ENCODE results near the gene SUPT6H.

Gene SUPT6H

DNA sequence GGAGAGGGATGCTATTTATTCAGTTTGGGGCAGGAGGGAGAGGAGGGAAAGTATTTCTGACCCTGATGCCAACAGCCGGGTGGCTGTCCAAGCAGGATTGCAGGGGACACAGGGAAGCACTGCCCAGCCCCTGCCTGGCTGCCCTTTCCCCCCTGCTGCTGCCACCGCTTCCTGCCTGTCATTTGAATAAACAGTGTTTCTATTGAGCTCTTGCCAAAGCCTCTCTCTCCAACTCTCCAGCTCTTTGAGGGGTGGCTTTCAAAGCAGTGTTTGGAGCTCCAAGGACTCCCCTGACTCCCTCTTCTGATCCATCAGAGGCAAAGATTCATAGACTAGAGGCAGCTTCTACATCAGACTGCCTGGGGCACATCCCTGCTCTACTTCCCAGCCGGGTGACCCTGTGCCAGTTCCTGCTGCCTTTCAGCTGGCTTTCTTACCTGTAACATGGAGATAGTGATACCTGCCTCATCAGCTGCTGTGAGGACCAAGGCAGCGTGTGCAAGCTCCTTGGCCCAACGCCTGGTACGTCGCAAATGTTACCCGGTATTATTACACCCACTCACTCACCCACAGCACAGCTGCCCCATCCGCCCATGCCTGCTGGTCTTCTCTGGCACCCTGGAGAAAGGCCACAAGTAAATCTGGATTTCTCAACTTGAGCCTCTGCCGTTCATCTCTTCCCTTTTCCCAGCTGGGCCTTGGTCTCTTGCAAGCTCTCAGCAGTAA is 40.2 kb downstream of the SUPT6H start:
- no peak overlapping the region for H3K4me3 ChIP-seq (ENCODE audit: low read depth, low read length)
- TF ChIP-seq, protein P1, sequence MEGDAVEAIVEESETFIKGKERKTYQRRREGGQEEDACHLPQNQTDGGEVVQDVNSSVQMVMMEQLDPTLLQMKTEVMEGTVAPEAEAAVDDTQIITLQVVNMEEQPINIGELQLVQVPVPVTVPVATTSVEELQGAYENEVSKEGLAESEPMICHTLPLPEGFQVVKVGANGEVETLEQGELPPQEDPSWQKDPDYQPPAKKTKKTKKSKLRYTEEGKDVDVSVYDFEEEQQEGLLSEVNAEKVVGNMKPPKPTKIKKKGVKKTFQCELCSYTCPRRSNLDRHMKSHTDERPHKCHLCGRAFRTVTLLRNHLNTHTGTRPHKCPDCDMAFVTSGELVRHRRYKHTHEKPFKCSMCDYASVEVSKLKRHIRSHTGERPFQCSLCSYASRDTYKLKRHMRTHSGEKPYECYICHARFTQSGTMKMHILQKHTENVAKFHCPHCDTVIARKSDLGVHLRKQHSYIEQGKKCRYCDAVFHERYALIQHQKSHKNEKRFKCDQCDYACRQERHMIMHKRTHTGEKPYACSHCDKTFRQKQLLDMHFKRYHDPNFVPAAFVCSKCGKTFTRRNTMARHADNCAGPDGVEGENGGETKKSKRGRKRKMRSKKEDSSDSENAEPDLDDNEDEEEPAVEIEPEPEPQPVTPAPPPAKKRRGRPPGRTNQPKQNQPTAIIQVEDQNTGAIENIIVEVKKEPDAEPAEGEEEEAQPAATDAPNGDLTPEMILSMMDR (IDR thresholded peaks at IDR 0.05; ENCODE audit: borderline replicate concordance, insufficient read depth, low read depth, low read length) = no peak

DNA sequence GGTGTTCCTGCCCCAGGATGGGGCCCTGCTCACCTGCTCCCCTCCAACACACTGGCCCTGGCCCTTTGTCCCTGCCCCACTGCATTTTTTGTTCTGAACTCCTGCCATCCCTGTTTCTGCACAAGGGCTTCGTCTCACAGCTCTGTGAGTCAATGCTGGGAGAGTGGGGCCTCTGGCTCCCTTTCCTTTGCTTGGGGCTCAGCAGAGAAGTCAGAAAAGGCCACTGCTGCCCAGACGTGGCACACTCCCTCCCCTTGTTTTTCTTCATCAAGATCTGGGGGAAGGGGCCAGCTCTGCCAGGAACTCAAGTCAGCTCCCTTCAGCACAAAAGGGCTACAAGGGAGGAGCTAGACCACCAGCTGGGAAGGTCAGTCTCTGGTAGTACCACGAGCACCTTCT is 40.7 kb downstream of the SUPT6H start:
- TF ChIP-seq, protein P1 (IDR thresholded peaks at IDR 0.05; ENCODE audit: borderline replicate concordance, insufficient read depth, low read depth, low read length) = no peak
- H3K4me3 ChIP-seq (ENCODE audit: low read depth, low read length) = no peak overlapping the region

DNA sequence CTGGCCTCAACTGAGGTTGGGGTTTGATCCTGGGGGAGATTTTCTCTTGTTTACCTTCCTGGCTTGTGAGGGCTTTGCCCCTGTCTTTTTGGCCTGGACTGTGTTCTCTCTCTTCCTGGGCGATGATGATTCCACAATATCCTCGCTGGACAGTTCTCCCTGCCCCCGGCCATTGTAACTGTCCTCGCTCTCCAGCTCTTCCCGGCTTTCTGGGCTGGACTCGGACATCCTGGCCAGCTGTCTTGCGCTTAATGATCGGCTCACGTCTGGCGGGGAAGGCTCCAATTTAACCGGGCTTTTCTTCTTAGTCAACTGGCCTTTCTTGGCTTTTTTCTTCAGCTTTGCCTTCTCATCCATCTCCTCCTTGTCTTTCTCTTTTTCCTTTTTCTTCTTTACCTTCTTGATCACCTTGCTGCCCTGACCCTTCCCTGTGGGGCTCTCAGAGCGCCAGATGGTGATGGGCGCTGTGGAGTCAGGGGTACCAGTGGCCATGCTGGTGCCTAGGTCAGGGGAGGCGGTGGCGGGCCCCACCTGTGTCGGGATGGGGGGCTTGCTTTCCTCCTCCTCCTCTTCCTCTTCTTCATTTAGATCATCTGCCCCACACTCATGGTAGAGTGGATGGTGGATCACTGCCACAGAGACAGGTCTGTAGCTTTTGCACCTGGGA is 41.7 kb downstream of the SUPT6H start:
- TF ChIP-seq, protein P1 (IDR thresholded peaks at IDR 0.05; ENCODE audit: borderline replicate concordance, insufficient read depth, low read depth, low read length) = no peak
- H3K4me3 ChIP-seq (ENCODE audit: low read depth, low read length) = no peak overlapping the region

DNA sequence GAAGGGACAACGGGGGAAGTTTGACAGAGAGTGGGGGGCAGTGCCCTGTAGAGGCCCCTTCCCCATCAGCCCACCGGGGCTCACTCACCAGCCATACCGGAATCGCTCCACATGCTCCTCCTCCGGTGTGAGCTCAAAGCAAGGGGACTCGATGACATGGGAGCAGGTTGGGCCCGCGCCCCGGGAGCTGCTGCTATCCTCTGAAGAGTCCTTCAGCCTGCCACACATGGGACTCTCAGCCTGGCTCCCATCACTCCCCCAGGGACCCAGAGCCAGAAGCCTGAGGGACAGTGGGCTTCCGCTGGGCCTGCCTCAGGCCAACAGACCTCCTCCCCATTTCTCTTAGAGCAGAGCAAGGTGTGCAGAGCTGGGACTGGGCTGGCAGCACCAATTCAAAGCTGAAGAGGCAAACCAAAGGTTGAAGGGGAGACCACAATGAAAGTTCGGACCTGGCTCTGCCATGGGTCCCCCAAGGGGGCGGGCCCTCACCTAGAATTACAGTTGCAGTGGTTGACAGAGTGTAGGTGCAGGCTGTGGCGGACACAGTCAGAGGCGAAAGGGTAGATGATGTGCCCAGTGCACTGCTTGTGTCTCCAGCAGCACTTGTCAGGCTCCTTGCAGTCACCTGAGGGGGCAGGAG is 42.3 kb downstream of the SUPT6H start:
- no peak overlapping the region for H3K4me3 ChIP-seq (ENCODE audit: low read depth, low read length)
- TF ChIP-seq, protein P1 (IDR thresholded peaks at IDR 0.05; ENCODE audit: borderline replicate concordance, insufficient read depth, low read depth, low read length) = no peak

DNA sequence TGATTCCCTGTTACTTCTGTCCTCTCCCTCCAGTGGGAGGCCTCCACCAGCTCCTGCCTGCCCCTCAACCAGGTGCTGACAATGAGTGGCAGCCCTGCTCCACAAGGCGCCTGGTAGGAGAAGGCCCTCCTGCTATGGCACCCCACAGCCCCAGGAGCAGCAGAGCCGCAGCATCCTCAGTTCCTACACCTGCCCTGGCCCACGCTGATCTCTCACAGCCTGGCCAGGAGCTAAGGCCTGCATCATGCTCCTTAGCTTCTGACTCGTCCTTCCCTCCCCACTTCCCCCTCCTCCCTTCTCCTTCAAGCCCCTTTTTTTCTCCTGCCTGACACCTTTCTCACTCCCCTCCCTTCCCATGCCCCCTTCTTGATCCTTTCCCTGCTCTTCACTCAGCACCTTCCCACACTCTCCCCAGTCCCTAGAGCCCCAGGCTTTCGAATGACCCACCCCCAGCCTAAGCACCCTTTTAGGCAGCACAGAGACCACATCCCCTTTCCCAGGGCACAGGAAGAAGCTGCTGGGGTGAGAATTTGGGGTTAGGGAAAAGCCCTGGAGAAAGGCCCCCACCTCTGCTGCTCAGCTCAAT is 43.2 kb downstream of the SUPT6H start:
- TF ChIP-seq, protein P1 (IDR thresholded peaks at IDR 0.05; ENCODE audit: borderline replicate concordance, insufficient read depth, low read depth, low read length) = no peak
- no peak overlapping the region for H3K4me3 ChIP-seq (ENCODE audit: low read depth, low read length)

DNA sequence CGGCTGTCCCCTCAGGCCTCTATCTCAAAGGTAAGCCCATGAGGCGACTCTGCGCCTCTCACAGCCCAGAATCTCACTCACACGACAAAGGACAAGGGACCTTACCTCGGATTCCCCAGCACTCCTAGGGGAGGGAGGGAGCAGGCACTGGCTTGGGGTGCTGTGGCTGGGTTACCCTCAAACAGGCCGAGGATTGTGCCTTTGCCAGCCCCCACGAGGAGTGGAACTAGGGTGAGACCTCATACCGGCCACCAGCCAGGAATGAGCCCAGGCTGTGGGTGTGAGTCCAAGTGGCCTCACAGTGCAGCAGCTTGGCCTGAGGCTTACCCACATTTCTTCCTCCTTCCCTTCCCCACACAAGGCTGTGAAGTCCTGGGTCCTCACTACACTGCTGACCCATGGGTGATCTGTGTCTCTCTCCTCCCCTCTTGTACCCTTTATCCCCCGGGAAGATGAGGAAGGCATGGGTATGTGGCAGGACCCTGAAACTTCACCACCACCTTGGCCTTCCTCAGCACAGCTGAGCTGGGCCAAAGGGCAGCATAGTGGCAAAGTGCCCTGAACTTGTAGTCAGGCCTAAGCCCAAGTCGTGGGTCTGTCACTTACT is 43.8 kb downstream of the SUPT6H start:
- no peak overlapping the region for H3K4me3 ChIP-seq (ENCODE audit: low read depth, low read length)
- TF ChIP-seq, protein P1 (IDR thresholded peaks at IDR 0.05; ENCODE audit: borderline replicate concordance, insufficient read depth, low read depth, low read length) = no peak
